ENCODE measurements around the gene RNF157.

The RNF157 gene

GRCh38 chr17:76115138-76115754, 125.0 kb downstream of the RNF157 start:
- TF ChIP-seq CTCF (IDR thresholded peaks at IDR 0.05; ENCODE audit: low read length, missing control alignments): no peak
- no peak for DNase-seq (ENCODE audit: low read depth)
- no peak overlapping the region for H3K4me3 ChIP-seq (replicated peaks; ENCODE audit: low read depth, low read length)

GRCh38 chr17:76111956-76112355, 128.3 kb downstream of the RNF157 start:
- no peak overlapping the region for H3K4me3 ChIP-seq (replicated peaks; ENCODE audit: low read depth, low read length)
- TF ChIP-seq CTCF (IDR thresholded peaks at IDR 0.05; ENCODE audit: low read length, missing control alignments): no peak
- no peak for DNase-seq (ENCODE audit: low read depth)

- DNase-seq (ENCODE audit: low read depth): peak; percentile 27
- no peak overlapping the region for H3K4me3 ChIP-seq (replicated peaks; ENCODE audit: low read depth, low read length)
- peak; percentile 17 for TF ChIP-seq CTCF (IDR thresholded peaks at IDR 0.05; ENCODE audit: low read length, missing control alignments)
Observed at GRCh38 chr17:76107509-76107908, 132.8 kb downstream of the RNF157 start.

GRCh38 chr17:76106703-76107102, 133.6 kb downstream of the RNF157 start:
- no peak for TF ChIP-seq CTCF (IDR thresholded peaks at IDR 0.05; ENCODE audit: low read length, missing control alignments)
- no peak overlapping the region for H3K4me3 ChIP-seq (replicated peaks; ENCODE audit: low read depth, low read length)

GRCh38 chr17:76104896-76105231, 135.4 kb downstream of the RNF157 start:
- H3K4me3 ChIP-seq (replicated peaks; ENCODE audit: low read depth, low read length): no peak overlapping the region
- no peak for TF ChIP-seq CTCF (IDR thresholded peaks at IDR 0.05; ENCODE audit: low read length, missing control alignments)

More at GRCh38 chr17:76106703-76107102, 133.6 kb downstream of the RNF157 start:
- no peak for DNase-seq (ENCODE audit: low read depth)

GRCh38 chr17:76104140-76104895, 136.0 kb downstream of the RNF157 start:
- peak overlapping the region; percentile 86 for H3K4me3 ChIP-seq (replicated peaks; ENCODE audit: low read depth, low read length)
- DNase-seq (ENCODE audit: low read depth): no peak

More at GRCh38 chr17:76104896-76105231, 135.4 kb downstream of the RNF157 start:
- no peak for DNase-seq (ENCODE audit: low read depth)

More at GRCh38 chr17:76104140-76104895, 136.0 kb downstream of the RNF157 start:
- no peak for TF ChIP-seq CTCF (IDR thresholded peaks at IDR 0.05; ENCODE audit: low read length, missing control alignments)

Data from fibroblast of pulmonary artery (primary cell).